Measurements from ENCODE around the gene NXN.

DNA sequence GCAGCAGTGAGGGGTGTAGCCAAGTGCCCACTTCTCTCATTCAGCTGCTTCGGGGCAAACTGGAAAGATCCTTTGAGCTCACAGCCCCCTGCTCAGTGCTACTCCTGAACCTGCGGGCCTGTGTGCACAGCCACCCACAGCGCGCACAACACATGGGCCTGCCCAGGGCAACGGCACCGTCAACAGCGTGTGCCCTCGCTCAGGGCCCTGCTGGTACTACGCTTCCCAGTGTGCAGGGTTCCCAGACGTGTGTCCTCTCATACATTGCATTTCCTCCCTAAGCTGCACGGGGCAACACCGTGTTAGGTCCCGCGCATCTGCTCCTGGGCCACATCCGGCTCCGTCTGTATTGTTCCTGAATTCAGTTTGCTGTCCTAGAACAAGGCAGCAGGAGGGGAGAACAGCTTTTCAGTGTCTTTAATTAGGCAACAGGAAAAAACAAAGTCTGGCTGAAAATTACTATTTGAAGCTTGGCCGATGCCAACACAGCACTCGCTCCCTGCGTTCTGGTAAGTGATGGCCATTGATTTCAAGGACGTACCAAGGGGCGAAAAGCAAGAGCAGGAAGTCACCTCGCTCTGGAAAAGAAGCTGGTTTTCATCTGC, 182.2 kb downstream of the NXN start:
- TF ChIP-seq, protein P1, sequence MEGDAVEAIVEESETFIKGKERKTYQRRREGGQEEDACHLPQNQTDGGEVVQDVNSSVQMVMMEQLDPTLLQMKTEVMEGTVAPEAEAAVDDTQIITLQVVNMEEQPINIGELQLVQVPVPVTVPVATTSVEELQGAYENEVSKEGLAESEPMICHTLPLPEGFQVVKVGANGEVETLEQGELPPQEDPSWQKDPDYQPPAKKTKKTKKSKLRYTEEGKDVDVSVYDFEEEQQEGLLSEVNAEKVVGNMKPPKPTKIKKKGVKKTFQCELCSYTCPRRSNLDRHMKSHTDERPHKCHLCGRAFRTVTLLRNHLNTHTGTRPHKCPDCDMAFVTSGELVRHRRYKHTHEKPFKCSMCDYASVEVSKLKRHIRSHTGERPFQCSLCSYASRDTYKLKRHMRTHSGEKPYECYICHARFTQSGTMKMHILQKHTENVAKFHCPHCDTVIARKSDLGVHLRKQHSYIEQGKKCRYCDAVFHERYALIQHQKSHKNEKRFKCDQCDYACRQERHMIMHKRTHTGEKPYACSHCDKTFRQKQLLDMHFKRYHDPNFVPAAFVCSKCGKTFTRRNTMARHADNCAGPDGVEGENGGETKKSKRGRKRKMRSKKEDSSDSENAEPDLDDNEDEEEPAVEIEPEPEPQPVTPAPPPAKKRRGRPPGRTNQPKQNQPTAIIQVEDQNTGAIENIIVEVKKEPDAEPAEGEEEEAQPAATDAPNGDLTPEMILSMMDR (IDR thresholded peaks at IDR 0.05) = no peak
- no peak for TF ChIP-seq POLR2A (IDR thresholded peaks at IDR 0.05)

All from ovary (tissue), 3 donors.